Parathyroid adenoma (tissue), 2 donors: ENCODE data around the gene PXDN.
"Not testable (repeated sequence)": the region's sequence is repeated elsewhere in the genome, so short reads cannot be mapped to it uniquely, and the experiment has no call there.

Experiments
- H2AFZ ChIP-seq: fragments of 300-600 bp; sonication (generic); one replicate; pipeline ENCODE4 v1.7.0; 2017; ENCODE audit warnings: antibody characterized with exemption, mild to moderate bottlenecking
- H3K27ac ChIP-seq: fragments of 300-600 bp; sonication (generic); one replicate; pipeline ENCODE4 v1.7.0; 2017
- H3K27me3 ChIP-seq: fragments of 300-600 bp; sonication (generic); one replicate; pipeline ENCODE4 v1.7.0; 2017; ENCODE audit warnings: low read length; ENCODE audit not compliant: control insufficient read depth, insufficient read depth
- H3K36me3 ChIP-seq: fragments of 300-600 bp; sonication (generic); one replicate; pipeline ENCODE4 v1.7.0; 2017; ENCODE audit warnings: low read length; ENCODE audit not compliant: control insufficient read depth, insufficient read depth
- H3K4me1 ChIP-seq: fragments of 300-600 bp; sonication (generic); one replicate; pipeline ENCODE4 v1.7.0; 2017; ENCODE audit warnings: control low read depth
- H3K4me2 ChIP-seq: fragments of 300-600 bp; sonication (generic); one replicate; pipeline ENCODE4 v1.7.0; 2017; ENCODE audit warnings: low read length
- H3K4me3 ChIP-seq: fragments of 300-600 bp; sonication (generic); one replicate; pipeline ENCODE4 v1.7.0; 2017; ENCODE audit warnings: low read depth, low read length
- H3K79me2 ChIP-seq: fragments of 300-600 bp; sonication (generic); one replicate; pipeline ENCODE4 v1.7.0; 2017; ENCODE audit warnings: control low read depth
- H3K9ac ChIP-seq: fragments of 300-600 bp; sonication (generic); one replicate; pipeline ENCODE4 v1.7.0; 2017; ENCODE audit warnings: mild to moderate bottlenecking
- H3K9me3 ChIP-seq: fragments of 300-600 bp; sonication (generic); one replicate; pipeline ENCODE4 v1.7.0; 2017; ENCODE audit warnings: low read length; ENCODE audit not compliant: control insufficient read depth
- TF ChIP-seq, protein P1 (sequence below): fragments of 300-600 bp; sonication (generic); IDR thresholded peaks from one replicate; pipeline ENCODE4 v1.7.0; 2017; ENCODE audit warnings: antibody characterized with exemption, mild to moderate bottlenecking
- donor health status: primary hyperparathyroidism.

PXDN gene

GRCh38 chr2:1721706-1722646, 22.3 kb downstream of the PXDN start:
- Histone ChIP-seq H3K79me2 (peaks cover 4% of the 10 kb centered on the region), H3K36me3 (no peaks in the 10 kb centered on the region), H3K27me3 (peaks cover under 1% of the 10 kb centered on the region), H3K9me3 (no peaks in the 10 kb centered on the region), H3K4me1 (no peaks in the 10 kb centered on the region), H3K27ac (peak overlapping the region; percentile 49), H3K9ac (no peak overlapping the region), H2AFZ (no peak overlapping the region), H3K4me2 (no peak overlapping the region), H3K4me3 (no peak overlapping the region)
- TF ChIP-seq, protein P1, sequence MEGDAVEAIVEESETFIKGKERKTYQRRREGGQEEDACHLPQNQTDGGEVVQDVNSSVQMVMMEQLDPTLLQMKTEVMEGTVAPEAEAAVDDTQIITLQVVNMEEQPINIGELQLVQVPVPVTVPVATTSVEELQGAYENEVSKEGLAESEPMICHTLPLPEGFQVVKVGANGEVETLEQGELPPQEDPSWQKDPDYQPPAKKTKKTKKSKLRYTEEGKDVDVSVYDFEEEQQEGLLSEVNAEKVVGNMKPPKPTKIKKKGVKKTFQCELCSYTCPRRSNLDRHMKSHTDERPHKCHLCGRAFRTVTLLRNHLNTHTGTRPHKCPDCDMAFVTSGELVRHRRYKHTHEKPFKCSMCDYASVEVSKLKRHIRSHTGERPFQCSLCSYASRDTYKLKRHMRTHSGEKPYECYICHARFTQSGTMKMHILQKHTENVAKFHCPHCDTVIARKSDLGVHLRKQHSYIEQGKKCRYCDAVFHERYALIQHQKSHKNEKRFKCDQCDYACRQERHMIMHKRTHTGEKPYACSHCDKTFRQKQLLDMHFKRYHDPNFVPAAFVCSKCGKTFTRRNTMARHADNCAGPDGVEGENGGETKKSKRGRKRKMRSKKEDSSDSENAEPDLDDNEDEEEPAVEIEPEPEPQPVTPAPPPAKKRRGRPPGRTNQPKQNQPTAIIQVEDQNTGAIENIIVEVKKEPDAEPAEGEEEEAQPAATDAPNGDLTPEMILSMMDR, result no peak

- TF ChIP-seq, protein P1, result no peak
- no peaks in the 10 kb centered on the region for H3K36me3 ChIP-seq
- H2AFZ ChIP-seq, result no peak overlapping the region
- H3K4me2 ChIP-seq, result no peak overlapping the region
- H3K9me3 ChIP-seq, result no peaks in the 10 kb centered on the region
- H3K4me1 ChIP-seq, result no peaks in the 10 kb centered on the region
- no peak overlapping the region for H3K4me3 ChIP-seq
- H3K9ac ChIP-seq, result no peak overlapping the region
- no peak overlapping the region for H3K27ac ChIP-seq
- peaks cover 4% of the 10 kb centered on the region for H3K79me2 ChIP-seq
- H3K27me3 ChIP-seq, result peaks cover 2% of the 10 kb centered on the region
Measured at GRCh38 chr2:1718339-1719220, 25.7 kb downstream of the PXDN start.

DNA sequence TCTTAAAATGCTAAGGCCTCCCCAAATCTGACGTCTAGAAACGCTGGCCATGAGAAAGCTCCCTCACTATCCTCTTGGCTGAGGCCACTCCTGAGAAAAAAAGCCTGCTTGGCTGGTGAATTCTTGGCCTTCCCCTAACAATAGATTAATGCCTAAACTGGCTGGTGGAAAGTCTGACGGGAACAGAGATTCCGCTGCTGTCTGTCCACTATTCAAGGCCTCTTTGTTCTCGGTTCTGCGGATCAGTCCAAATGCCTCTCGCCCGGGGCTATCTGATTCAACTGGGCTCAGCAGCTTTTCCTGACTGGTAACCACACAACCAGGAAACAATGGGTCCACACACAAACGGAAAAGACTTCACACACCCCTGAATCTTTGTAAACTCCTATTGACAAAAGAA, 27.2 kb downstream of the PXDN start:
- Histone ChIP-seq H2AFZ (no peak overlapping the region), H3K4me1 (no peaks in the 10 kb centered on the region), H3K9ac (no peak overlapping the region), H3K4me2 (no peak overlapping the region), H3K9me3 (no peaks in the 10 kb centered on the region), H3K79me2 (no peaks in the 10 kb centered on the region), H3K4me3 (no peak overlapping the region), H3K27ac (no peak overlapping the region), H3K36me3 (no peaks in the 10 kb centered on the region), H3K27me3 (peaks cover 2% of the 10 kb centered on the region)
- TF ChIP-seq, protein P1, result no peak

GRCh38 chr2:1716441-1716840, 27.9 kb downstream of the PXDN start:
- Histone ChIP-seq H3K27ac (no peak overlapping the region), H3K9ac (no peak overlapping the region), H2AFZ (no peak overlapping the region), H3K4me1 (no peaks in the 10 kb centered on the region), H3K27me3 (peaks cover 2% of the 10 kb centered on the region), H3K36me3 (no peaks in the 10 kb centered on the region), H3K9me3 (no peaks in the 10 kb centered on the region), H3K4me2 (no peak overlapping the region), H3K4me3 (no peak overlapping the region), H3K79me2 (no peaks in the 10 kb centered on the region)
- TF ChIP-seq, protein P1, result no peak

- H3K9ac ChIP-seq, H3K27me3 ChIP-seq, H3K4me3 ChIP-seq, H3K36me3 ChIP-seq, H3K4me2 ChIP-seq, H3K9me3 ChIP-seq, H3K79me2 ChIP-seq, H2AFZ ChIP-seq, H3K27ac ChIP-seq, H3K4me1 ChIP-seq: not testable (repeated sequence)
Measured at GRCh38 chr2:1716014-1716305, 28.4 kb downstream of the PXDN start.
